Glomerular visceral epithelial cell (primary cell): ENCODE measurements around the gene MYRIP.
"Not testable (repeated sequence)": the region's sequence is repeated elsewhere in the genome, so short reads cannot be mapped to it uniquely, and the experiment has no call there.

ENCODE experiments used
- DNase-seq: peaks from one replicate; pipeline ENCODE4 v3.0.0-alpha.2; 2016; ENCODE audit errors: extremely low spot score

MYRIP gene

GRCh38 chr3:39806820-39807219, 2.6 kb upstream of the MYRIP start:
- no peak for DNase-seq

- no peak for DNase-seq
Measured at GRCh38 chr3:39808467-39809180, 785 bp upstream of the MYRIP start.

- DNase-seq, result no peak
Measured at GRCh38 chr3:39809995-39810595, 686 bp downstream of the MYRIP start.

- DNase-seq, result no peak
Measured at GRCh38 chr3:39810647-39811161, 1.3 kb downstream of the MYRIP start.

- no peak for DNase-seq
Measured at GRCh38 chr3:39811561-39811960, 2.2 kb downstream of the MYRIP start.

- DNase-seq, result no peak
Measured at GRCh38 chr3:39812537-39812936, 3.1 kb downstream of the MYRIP start.

GRCh38 chr3:39814007-39814406, 4.6 kb downstream of the MYRIP start:
- no peak for DNase-seq

- DNase-seq, result no peak
Measured at GRCh38 chr3:39819899-39820298, 10.5 kb downstream of the MYRIP start.

- DNase-seq, result not testable (repeated sequence)
Measured at GRCh38 chr3:39833764-39834163, 24.4 kb downstream of the MYRIP start.

GRCh38 chr3:39839484-39839883, 30.1 kb downstream of the MYRIP start:
- DNase-seq, result no peak

GRCh38 chr3:39843440-39843839, 34.0 kb downstream of the MYRIP start:
- no peak for DNase-seq

GRCh38 chr3:39848365-39848764, 39.0 kb downstream of the MYRIP start:
- DNase-seq, result no peak

- no peak for DNase-seq
Measured at GRCh38 chr3:39849992-39850715, 40.7 kb downstream of the MYRIP start.

- DNase-seq, result no peak
Measured at GRCh38 chr3:39850716-39851032, 41.3 kb downstream of the MYRIP start.

- no peak for DNase-seq
Measured at GRCh38 chr3:39855517-39855916, 46.1 kb downstream of the MYRIP start.

GRCh38 chr3:39869890-39870289, 60.5 kb downstream of the MYRIP start:
- DNase-seq, result no peak

GRCh38 chr3:39870706-39871105, 61.3 kb downstream of the MYRIP start:
- DNase-seq, result no peak

GRCh38 chr3:39879581-39879980, 70.2 kb downstream of the MYRIP start:
- peak; percentile 31 for DNase-seq

GRCh38 chr3:39882111-39882510, 72.7 kb downstream of the MYRIP start:
- DNase-seq, result no peak

- no peak for DNase-seq
Measured at GRCh38 chr3:39892068-39892467, 82.7 kb downstream of the MYRIP start.

GRCh38 chr3:39896184-39896583, 86.8 kb downstream of the MYRIP start:
- DNase-seq, result no peak

GRCh38 chr3:39900462-39901002, 91.1 kb downstream of the MYRIP start:
- no peak for DNase-seq

GRCh38 chr3:39903253-39903652, 93.8 kb downstream of the MYRIP start:
- DNase-seq, result no peak
